Measurements from ENCODE around the gene WDR88. TPM values are rescaled to one million over a fixed set of nuclear protein-coding genes. Genes with fewer than 3 reads are reported as not detected.

WDR88 gene
- total RNA-seq, 2 donors from 2014 or later: not detected

DNA sequence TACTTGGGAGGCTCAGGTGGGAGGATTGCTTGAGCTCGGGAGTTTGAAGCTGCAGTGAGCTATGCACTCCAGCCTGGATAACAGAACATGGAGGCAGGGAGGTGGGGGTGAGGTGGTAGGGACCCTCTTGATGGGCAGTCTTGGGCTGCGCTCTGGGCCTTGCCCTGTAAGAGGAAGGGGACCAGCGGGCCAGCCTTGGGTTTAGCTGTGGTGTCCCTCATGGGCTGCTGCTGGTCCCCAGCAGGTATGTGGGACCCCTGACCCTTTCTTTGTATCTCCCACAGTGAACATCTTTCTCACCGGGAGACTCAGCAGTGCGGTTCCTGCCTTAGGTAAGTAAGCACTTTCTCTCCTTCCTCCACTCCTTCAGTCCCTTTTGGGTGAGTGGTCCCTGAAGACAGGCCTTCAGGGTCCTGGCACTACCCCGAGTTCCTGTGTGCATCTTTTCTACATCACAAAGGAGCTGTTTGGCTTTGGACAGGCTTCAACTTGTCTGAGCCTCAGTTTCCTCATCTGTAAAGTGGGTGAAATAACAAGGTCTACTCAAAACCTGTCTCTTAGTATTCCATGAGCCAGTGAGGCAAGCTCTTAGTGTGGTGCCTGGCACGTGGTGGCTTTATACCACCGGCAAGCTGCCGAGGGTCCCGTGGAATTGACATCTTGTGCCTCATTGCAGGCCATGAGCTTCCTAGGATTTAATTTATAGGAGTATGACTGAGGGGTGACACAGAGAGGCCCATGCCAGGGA lies 64.7 kb downstream of the WDR88 start:
- intact Hi-C loops (cut with DNase I): no loop called here
- no peak overlapping the region for H3K4me3 ChIP-seq
- H3K9ac ChIP-seq (ENCODE audit: low read depth in 2 of 2, low read length in 2 of 2): no peak overlapping the region
- DNase-seq: no peak
- no peaks in the 10 kb centered on the region for H3K9me3 ChIP-seq
- H3K36me3 ChIP-seq: no peaks in the 10 kb centered on the region
- TF ChIP-seq, protein P1, sequence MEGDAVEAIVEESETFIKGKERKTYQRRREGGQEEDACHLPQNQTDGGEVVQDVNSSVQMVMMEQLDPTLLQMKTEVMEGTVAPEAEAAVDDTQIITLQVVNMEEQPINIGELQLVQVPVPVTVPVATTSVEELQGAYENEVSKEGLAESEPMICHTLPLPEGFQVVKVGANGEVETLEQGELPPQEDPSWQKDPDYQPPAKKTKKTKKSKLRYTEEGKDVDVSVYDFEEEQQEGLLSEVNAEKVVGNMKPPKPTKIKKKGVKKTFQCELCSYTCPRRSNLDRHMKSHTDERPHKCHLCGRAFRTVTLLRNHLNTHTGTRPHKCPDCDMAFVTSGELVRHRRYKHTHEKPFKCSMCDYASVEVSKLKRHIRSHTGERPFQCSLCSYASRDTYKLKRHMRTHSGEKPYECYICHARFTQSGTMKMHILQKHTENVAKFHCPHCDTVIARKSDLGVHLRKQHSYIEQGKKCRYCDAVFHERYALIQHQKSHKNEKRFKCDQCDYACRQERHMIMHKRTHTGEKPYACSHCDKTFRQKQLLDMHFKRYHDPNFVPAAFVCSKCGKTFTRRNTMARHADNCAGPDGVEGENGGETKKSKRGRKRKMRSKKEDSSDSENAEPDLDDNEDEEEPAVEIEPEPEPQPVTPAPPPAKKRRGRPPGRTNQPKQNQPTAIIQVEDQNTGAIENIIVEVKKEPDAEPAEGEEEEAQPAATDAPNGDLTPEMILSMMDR (IDR thresholded peaks at IDR 0.05): no peak
- no peaks in the 10 kb centered on the region for H3K4me1 ChIP-seq
- no peak overlapping the region for H3K27ac ChIP-seq
- H3K27me3 ChIP-seq: no peaks in the 10 kb centered on the region

DNA sequence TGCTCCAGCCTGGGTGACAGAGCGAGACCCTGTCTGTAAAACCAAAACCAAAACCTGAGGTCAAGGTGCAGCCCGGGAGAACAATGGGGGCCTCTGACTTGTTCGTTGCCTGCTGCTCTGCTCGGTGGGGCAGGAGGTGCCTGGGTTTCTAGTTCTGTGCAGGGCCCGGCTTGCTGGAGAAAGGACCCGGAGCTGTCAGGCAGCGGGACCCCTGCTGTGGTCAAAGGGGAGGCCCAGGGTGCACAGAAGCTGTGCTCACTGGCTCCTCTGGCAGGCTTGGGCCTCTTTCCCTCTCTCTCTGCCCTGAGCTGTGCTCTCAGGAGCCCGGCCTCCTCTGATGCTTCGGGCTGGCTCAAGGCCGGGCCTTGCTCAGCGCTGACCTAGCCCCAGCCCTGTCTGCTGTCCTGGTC lies 65.7 kb downstream of the WDR88 start:
- TF ChIP-seq, protein P1 (IDR thresholded peaks at IDR 0.05): no peak
- no peak overlapping the region for H3K4me3 ChIP-seq
- intact Hi-C loops (cut with DNase I): no loop called here
- H3K27me3 ChIP-seq: no peaks in the 10 kb centered on the region
- H3K9me3 ChIP-seq: no peaks in the 10 kb centered on the region
- no peak overlapping the region for H3K9ac ChIP-seq (ENCODE audit: low read depth in 2 of 2, low read length in 2 of 2)
- H3K36me3 ChIP-seq: no peaks in the 10 kb centered on the region
- no peak for DNase-seq
- no peak overlapping the region for H3K27ac ChIP-seq
- H3K4me1 ChIP-seq: no peaks in the 10 kb centered on the region

DNA sequence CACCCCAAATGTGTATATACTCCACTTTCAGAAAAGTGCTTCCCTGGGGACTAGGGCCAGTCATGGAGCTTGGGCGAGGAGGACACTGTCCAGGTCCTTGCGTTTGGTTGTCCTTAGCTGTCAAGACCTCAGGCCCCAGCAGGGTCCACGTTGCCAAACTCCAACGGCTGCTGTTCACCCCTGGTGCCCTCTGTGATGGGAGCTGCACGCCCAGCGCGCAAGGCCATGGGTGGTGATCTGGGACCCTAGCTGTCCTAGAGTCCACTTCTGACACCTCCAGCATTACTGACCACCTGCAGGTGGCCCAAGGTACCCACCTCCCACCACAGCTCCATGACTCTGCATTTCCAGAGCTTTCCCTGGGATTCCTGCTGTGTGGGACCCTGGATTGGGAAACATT lies 66.3 kb downstream of the WDR88 start:
- DNase-seq: no peak
- intact Hi-C loops (cut with DNase I): no loop called here
- TF ChIP-seq, protein P1 (IDR thresholded peaks at IDR 0.05): no peak
- Histone ChIP-seq H3K9me3 (no peaks in the 10 kb centered on the region), H3K36me3 (no peaks in the 10 kb centered on the region), H3K27me3 (no peaks in the 10 kb centered on the region), H3K27ac (no peak overlapping the region), H3K9ac (ENCODE audit: low read depth in 2 of 2, low read length in 2 of 2) (no peak overlapping the region), H3K4me3 (no peak overlapping the region), H3K4me1 (no peaks in the 10 kb centered on the region)

DNA sequence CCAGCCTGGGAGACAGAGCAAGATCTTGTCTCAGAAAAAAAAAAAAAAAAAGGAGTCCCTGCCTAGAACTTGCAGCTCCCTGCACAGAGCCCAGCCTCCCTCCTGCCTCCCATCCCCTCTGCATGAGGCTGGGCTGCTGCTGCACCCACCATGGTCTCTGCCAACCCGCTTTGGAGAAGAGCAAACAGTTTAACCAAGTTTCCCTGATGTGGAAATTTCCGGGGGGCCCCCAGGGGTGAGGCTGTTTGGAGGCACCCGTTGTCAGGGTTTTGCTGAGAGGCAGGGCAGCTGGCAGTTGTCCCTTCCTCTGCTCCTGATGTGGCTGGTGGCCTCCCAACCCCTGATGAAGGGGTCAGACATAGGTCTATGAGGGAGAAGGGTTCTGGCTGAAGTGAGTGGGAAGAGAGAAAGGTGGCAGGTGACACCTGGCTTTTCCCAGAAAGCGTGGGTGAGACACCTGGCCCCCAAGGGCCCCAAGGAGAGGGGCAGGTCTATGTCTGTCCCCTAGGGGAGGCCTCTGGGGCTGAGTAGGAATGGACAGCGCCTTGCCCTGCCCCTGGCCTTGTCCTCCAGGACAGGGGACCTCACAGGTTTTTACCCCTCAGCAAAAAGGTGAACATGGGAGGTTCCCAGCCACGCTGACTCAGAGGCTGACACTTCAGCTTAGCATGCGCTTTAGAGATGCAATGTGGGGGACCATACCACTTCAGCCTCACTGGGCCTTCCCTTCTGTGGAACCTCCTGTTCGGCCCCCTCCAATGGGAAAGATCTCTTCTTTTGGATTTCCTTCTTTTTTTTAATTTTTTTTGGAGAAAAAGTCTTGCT lies 67.7 kb downstream of the WDR88 start:
- H3K4me1 ChIP-seq: no peaks in the 10 kb centered on the region
- no peak overlapping the region for H3K9ac ChIP-seq (ENCODE audit: low read depth in 2 of 2, low read length in 2 of 2)
- TF ChIP-seq, protein P1 (IDR thresholded peaks at IDR 0.05): no peak
- no peaks in the 10 kb centered on the region for H3K9me3 ChIP-seq
- no peak overlapping the region for H3K27ac ChIP-seq
- intact Hi-C loops (cut with DNase I): no loop called here
- H3K27me3 ChIP-seq: no peaks in the 10 kb centered on the region
- no peak overlapping the region for H3K4me3 ChIP-seq
- no peaks in the 10 kb centered on the region for H3K36me3 ChIP-seq
- no peak for DNase-seq

DNA sequence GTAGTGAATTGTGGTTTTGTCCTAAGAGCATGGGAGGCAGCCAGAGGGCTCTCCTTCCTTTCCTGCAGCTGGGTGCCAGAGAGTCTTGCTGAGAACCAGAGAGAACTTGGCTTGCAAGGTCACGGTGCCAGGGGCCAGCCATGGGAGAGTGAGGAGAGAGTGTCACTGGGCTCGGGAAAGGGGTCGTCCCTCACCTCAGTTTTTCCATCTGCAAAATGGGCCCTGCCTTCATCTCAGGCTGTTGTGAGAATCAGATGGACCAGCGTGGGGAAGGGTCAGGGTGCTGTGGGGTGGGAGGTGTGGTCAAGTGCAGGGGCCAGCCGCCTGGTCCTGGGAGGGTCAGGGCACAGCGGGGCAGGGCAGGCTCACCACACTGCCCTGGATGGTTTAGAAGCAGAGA lies 69.6 kb downstream of the WDR88 start:
- no peak overlapping the region for H3K27ac ChIP-seq
- no peaks in the 10 kb centered on the region for H3K36me3 ChIP-seq

More for the DNA sequence above, 69.6 kb downstream of the WDR88 start:
- Histone ChIP-seq H3K27me3 (no peaks in the 10 kb centered on the region), H3K9me3 (no peaks in the 10 kb centered on the region), H3K4me1 (no peaks in the 10 kb centered on the region), H3K4me3 (no peak overlapping the region), H3K9ac (ENCODE audit: low read depth in 2 of 2, low read length in 2 of 2) (no peak overlapping the region)
- DNase-seq: no peak
- TF ChIP-seq, protein P1 (IDR thresholded peaks at IDR 0.05): no peak
- intact Hi-C loops (cut with DNase I): no loop called here

Data from colonic mucosa (tissue), 4 donors.